Measurements from ENCODE around the gene SKA2. TPM values are rescaled to one million over a fixed set of nuclear protein-coding genes. Genes with fewer than 3 reads are reported as not detected.

Gene SKA2, protein sequence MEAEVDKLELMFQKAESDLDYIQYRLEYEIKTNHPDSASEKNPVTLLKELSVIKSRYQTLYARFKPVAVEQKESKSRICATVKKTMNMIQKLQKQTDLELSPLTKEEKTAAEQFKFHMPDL
- total RNA-seq: 34.7 and 39.0 TPM in 2 replicates

DNA sequence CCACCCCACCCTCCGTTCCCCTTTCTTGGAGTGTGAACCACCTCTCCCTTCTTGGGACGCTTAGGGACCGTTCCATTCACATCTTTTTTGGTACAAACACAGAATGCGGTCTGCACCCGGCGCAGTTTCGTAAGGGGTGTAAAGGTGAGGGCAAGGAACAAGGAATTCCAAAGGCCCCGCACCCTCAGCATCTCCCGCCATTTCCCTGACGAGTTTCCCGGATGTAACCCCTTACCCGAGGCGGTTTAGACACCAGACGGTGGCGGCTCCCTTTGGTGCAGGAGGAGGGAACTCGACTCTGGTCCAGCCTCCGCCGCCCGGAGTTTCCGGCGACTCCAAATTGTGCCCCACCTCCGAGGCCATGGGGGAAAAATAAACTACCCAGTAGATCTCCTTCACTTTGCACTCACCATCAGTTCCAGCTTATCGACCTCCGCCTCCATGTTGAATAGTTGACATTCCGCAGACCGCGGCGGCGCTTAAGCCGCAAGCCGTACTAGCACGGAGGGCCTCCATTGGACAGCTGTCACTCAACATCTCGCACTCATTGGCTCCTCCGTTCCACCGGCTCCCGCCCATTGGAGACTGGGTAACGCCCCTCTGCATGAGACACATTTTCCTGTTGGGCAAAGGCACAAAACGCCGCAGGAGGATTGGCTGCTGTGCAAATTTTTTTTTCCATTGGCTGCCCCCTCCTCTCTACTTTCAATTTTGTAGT is at the start of gene SKA2:
Gene SKA2, minus strand, starts transcription at position 466 of the 718 bp plus-strand sequence. Its CDS starts 23 bp downstream, at position 443.

DNA sequence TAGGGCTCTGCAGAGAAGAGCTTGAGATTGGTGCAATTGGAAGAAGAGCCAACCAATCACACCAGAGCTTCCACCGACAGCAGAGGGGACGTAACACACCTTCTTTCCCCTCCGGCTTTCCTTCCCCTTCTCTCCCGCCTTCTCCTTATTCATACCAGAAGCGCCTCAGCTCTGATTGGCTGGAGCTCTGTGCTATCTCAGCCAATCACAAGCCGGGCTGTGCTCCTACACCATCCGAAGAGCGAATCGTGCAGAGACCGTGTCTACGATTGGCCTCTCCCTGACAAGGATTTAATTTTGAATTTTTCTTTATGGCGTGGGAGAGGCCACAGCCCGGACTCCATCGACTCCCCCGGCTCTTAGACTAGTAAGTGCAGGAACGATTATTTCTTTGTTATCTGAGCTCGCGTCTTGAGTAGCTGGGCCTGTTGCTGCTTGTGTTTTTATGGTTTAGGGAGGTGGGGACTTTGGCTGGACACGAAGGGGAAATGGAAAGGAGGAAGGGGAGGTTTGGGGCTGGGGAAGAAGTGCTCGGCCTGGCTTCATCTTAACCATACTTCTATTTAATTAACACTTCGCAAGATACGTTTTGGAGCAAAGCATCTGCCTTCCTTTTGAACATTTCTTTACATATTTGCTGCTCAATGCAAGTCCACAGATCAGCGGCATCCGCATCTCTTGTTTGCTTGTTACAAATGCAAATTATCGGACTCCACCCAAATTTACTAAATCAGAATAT is 622 bp upstream of the SKA2 start, which contains the start of gene PRR11:
Gene PRR11, plus strand, starts transcription at position 308 of the 739 bp plus-strand sequence. CDS start 14,007 bp downstream, outside the sequence.

DNA sequence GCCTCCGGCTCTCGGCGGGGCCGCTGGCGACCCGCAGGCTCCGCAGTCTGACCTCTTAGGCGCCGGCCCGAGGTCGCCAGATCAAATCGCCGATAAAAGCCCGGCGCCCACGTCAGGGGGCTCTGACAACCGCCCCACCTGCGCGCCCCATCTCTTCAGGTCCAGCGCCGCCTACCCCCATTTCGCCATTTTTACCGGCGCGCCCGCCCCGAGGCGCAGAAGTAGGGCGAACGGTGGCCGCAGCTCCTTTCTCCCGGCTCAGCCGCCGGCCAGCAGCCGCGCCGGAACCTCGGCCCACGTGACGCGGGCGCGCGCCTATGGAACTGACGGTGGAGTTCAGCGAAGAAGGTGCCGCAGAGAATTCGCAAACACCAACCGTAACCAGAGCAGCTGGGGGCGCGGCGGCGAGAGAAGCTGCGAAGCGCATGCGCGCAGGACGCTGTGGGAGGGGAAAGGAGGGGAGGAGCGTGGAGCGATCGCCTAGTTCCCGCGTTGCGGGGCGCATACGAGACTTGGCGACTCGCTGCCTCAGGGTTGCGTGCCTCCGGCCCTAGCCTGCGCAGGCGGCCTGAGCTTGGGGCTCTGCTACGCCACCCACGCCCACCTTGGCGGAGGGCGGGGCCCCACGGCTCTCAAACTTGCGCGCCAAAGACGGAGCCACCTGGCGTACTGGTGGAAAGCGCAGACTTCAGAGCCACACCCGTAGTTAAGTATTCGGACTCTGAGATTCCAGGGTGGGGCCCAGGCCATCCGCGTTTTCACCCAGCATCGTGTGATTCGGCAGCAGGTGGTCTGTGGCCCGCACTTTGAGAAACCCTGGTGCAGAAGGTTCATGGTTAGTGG is 48.3 kb downstream of the SKA2 start, which contains the start of gene TRIM37:
Gene TRIM37, minus strand, starts transcription at position 418 of the 843 bp plus-strand sequence. CDS start 419 bp downstream, outside the sequence.

Other genes with a start within 250 kb of the SKA2 start
- 33.5 and 45.6 TPM in 2 replicates for gene TRIM37, start 48.3 kb downstream of the SKA2 start, total RNA-seq
- 5.7 and 8.7 TPM in 2 replicates for gene PRR11, start 560 bp upstream of the SKA2 start, total RNA-seq
- 21.7 and 23.3 TPM in 2 replicates for gene SMG8, start 54.8 kb upstream of the SKA2 start, total RNA-seq
- gene GDPD1, start 65.3 kb upstream of the SKA2 start, total RNA-seq: 2.5 and 2.6 TPM in 2 replicates
- gene YPEL2, start 176.5 kb upstream of the SKA2 start, total RNA-seq: 33.6 and 44.5 TPM in 2 replicates